T-helper 1 cell treated with Interleukin-12 subunit alpha and Interleukin-12 subunit beta and Interleukin-4 antibody, amounts not matched to agents 30 μg/mL and 1 μg/mL, for 36 hours (primary cell): ENCODE results near the gene LIN28B.
"Not testable (repeated sequence)": the region's sequence is repeated elsewhere in the genome, so short reads cannot be mapped to it uniquely, and the experiment has no call there.

Experiments
- H3K27ac Mint-ChIP-seq: one replicate; pipeline ENCODE4 v1.8.0; 2021; ENCODE audit warnings: mild to moderate bottlenecking, mixed read lengths
- H3K27me3 Mint-ChIP-seq: one replicate; pipeline ENCODE4 v1.8.0; 2021; ENCODE audit warnings: low read depth, mixed read lengths
- H3K36me3 Mint-ChIP-seq: one replicate; pipeline ENCODE4 v1.8.0; 2021; ENCODE audit warnings: low read depth, mixed read lengths
- H3K4me1 Mint-ChIP-seq: one replicate; pipeline ENCODE4 v1.8.0; 2021; ENCODE audit warnings: low read depth, mixed read lengths
- H3K4me3 Mint-ChIP-seq: one replicate; pipeline ENCODE4 v1.8.0; 2021; ENCODE audit warnings: mild to moderate bottlenecking, moderate library complexity, mixed read lengths
- H3K9me3 Mint-ChIP-seq: one replicate; pipeline ENCODE4 v1.8.0; 2021; ENCODE audit warnings: mixed read lengths

Gene LIN28B

GRCh38 chr6:105056646-105057045, 99.7 kb downstream of the LIN28B start:
- Mint-ChIP-seq H3K27me3 (peaks cover 24% of the 10 kb centered on the region), H3K4me3 (no peak overlapping the region), H3K9me3 (no peaks in the 10 kb centered on the region), H3K4me1 (no peaks in the 10 kb centered on the region), H3K27ac (no peak overlapping the region), H3K36me3 (no peaks in the 10 kb centered on the region)

- no peaks in the 10 kb centered on the region for H3K36me3 Mint-ChIP-seq
- H3K4me3 Mint-ChIP-seq: no peak overlapping the region
- H3K9me3 Mint-ChIP-seq: no peaks in the 10 kb centered on the region
- no peaks in the 10 kb centered on the region for H3K4me1 Mint-ChIP-seq
- H3K27ac Mint-ChIP-seq: no peak overlapping the region
- peaks cover 22% of the 10 kb centered on the region for H3K27me3 Mint-ChIP-seq
Measured at GRCh38 chr6:105057160-105057559, 100.3 kb downstream of the LIN28B start.

- Mint-ChIP-seq H3K27ac (no peak overlapping the region), H3K36me3 (no peaks in the 10 kb centered on the region), H3K27me3 (peaks cover 23% of the 10 kb centered on the region), H3K4me1 (no peaks in the 10 kb centered on the region), H3K9me3 (no peaks in the 10 kb centered on the region), H3K4me3 (no peak overlapping the region)
Measured at GRCh38 chr6:105058316-105058715, 101.4 kb downstream of the LIN28B start.

DNA sequence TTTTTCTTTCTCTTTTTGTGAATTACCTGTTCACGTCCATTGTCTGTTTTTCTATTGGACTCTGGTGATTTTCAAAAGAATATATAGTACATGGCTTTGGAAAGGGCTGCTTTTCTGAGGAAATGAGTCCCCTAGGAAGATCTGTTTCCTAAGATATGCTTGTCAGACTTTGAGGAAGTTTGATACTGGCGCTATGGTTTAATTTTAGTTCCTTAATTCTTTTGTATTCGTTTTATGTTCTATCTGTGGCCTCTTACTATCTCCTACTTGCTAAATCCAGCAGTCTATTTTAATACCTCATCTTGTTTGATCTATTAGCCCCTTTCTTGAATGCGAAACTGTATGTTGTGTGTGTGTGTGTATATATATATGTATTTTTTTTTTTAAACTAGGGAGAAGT, 101.9 kb downstream of the LIN28B start:
- peaks cover 23% of the 10 kb centered on the region for H3K27me3 Mint-ChIP-seq
- H3K27ac Mint-ChIP-seq: no peak overlapping the region
- no peaks in the 10 kb centered on the region for H3K4me1 Mint-ChIP-seq
- no peak overlapping the region for H3K4me3 Mint-ChIP-seq
- H3K36me3 Mint-ChIP-seq: no peaks in the 10 kb centered on the region
- H3K9me3 Mint-ChIP-seq: no peaks in the 10 kb centered on the region

- Mint-ChIP-seq H3K27ac (no peak overlapping the region), H3K4me3 (no peak overlapping the region), H3K36me3 (no peaks in the 10 kb centered on the region), H3K4me1 (no peaks in the 10 kb centered on the region), H3K9me3 (no peaks in the 10 kb centered on the region), H3K27me3 (peaks cover 35% of the 10 kb centered on the region)
Measured at GRCh38 chr6:105066233-105066632, 109.3 kb downstream of the LIN28B start.

- Mint-ChIP-seq H3K27me3 (peaks cover 35% of the 10 kb centered on the region), H3K4me3 (no peak overlapping the region), H3K4me1 (no peaks in the 10 kb centered on the region), H3K9me3 (no peaks in the 10 kb centered on the region), H3K27ac (no peak overlapping the region), H3K36me3 (no peaks in the 10 kb centered on the region)
Measured at GRCh38 chr6:105066836-105067235, 109.9 kb downstream of the LIN28B start.

DNA sequence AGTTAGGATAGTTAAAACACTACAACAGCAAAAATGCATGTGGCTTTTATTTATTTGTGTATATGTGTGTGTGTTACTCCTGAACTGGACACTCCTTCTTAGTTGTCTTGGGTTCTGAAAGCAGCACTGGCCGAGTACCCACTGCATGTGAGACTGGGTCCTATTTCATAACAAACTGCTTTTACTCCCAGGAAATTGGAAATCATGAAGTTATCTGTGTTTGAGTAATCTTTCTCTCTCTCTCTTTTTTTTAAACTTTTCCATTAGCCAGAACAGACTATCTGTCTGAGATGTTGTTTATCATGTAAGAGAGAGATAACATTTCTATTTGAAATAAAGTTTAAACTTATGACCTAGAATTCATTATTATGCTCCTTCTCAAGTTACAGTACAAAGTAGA, 110.4 kb downstream of the LIN28B start:
- no peak overlapping the region for H3K27ac Mint-ChIP-seq
- no peak overlapping the region for H3K4me3 Mint-ChIP-seq
- H3K27me3 Mint-ChIP-seq: peaks cover 31% of the 10 kb centered on the region

GRCh38 chr6:105068407-105068806, 111.5 kb downstream of the LIN28B start:
- no peak overlapping the region for H3K27ac Mint-ChIP-seq
- no peaks in the 10 kb centered on the region for H3K4me1 Mint-ChIP-seq
- peaks cover 34% of the 10 kb centered on the region for H3K27me3 Mint-ChIP-seq
- H3K9me3 Mint-ChIP-seq: no peaks in the 10 kb centered on the region
- H3K36me3 Mint-ChIP-seq: no peaks in the 10 kb centered on the region
- no peak overlapping the region for H3K4me3 Mint-ChIP-seq

More for the DNA sequence above, 110.4 kb downstream of the LIN28B start:
- Mint-ChIP-seq H3K36me3 (no peaks in the 10 kb centered on the region), H3K4me1 (no peaks in the 10 kb centered on the region), H3K9me3 (no peaks in the 10 kb centered on the region)

DNA sequence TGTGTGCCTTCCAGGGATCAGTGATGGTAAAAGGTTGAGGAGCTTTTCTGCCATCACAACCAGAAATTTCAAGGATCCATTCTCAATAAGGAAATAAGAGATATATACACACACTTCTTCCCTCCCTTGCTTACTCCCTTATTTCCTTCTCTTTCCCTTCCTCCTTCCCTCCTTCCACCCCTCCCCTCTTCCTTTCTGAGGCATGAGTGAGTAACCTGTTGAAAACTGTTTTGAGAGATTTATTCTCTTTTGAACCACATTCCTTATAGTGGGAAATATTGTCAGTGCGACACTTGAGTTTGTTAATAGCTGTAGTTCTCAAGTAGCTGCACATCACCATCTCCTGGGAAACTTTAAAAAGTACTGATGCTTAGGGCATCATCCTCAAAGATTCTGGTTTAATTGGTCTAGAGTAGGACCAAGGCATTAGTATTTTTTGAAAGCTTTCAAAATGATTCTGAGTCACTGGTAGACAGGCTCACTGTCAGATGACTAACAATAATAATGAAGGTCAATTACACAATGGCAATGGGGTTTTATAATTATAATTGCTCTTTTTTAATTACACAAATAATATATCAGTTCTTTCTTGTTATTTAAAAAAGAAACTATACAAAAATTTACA, 113.0 kb downstream of the LIN28B start:
- Mint-ChIP-seq H3K27me3 (peaks cover 35% of the 10 kb centered on the region), H3K9me3 (no peaks in the 10 kb centered on the region), H3K4me3 (no peak overlapping the region), H3K36me3 (no peaks in the 10 kb centered on the region), H3K4me1 (no peaks in the 10 kb centered on the region), H3K27ac (no peak overlapping the region)

DNA sequence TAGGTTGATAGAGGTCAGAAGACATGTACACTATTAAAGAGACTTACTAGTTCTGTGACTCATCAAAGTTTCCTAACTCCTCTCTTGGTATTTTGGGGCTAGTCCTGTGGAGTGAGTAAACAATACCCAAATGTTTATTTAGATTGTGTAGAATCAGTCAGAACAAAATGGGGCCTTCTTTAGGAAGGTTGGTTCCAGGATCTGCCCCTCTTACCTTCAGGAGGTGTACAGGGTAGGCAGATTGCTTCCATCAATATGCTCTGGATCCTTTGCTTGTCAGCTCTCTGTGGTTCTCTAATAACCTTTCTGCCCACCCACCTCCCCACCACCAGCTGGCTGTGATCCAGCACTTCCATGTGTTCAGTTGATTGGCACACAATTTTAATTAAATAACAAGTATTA, 115.9 kb downstream of the LIN28B start:
- H3K27ac Mint-ChIP-seq: no peak overlapping the region
- H3K4me1 Mint-ChIP-seq: no peaks in the 10 kb centered on the region
- no peaks in the 10 kb centered on the region for H3K36me3 Mint-ChIP-seq
- no peaks in the 10 kb centered on the region for H3K9me3 Mint-ChIP-seq
- H3K27me3 Mint-ChIP-seq: peaks cover 17% of the 10 kb centered on the region
- no peak overlapping the region for H3K4me3 Mint-ChIP-seq

DNA sequence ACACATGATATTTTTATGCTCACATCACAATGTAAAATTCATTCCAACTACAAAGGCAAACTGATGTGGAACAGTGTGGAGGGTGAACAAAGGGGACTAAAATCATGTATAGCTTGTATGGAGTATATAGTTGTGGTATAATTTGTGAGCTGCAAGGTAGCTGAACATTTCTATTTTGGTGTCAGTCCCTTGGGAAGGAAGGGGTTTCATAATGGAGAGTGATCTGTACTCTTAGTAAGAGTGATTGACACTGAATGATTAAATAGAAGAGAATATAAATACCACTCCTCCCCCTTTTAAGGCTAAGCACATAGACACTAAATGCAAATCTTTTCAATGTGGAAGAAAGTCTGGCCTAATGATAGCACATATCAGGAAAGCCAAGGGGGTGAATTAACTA, 118.3 kb downstream of the LIN28B start:
- Mint-ChIP-seq H3K36me3 (no peaks in the 10 kb centered on the region), H3K4me1 (no peaks in the 10 kb centered on the region), H3K27ac (no peak overlapping the region), H3K9me3 (no peaks in the 10 kb centered on the region), H3K27me3 (peaks cover 27% of the 10 kb centered on the region), H3K4me3 (no peak overlapping the region)

DNA sequence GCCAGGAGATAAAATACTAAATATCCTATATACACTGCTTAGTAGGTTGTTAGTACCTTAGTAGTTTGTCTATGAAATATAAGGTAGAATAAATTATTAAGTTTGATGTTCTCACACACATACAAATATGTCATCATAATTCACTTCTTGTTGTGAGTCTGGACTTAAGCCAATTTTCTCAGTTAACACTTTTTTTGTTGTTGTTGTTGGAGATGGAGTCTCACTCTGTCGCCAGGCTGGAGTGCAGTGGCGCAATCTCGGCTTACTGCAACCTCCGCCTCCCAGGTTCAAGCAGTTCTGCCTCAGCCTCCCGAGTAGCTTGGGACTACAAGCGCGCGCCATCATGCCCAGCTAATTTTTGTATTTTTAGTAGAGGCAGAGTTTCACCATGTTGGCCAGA, 119.5 kb downstream of the LIN28B start:
- peaks cover 26% of the 10 kb centered on the region for H3K27me3 Mint-ChIP-seq
- H3K4me1 Mint-ChIP-seq, H3K4me3 Mint-ChIP-seq, H3K9me3 Mint-ChIP-seq, H3K36me3 Mint-ChIP-seq, H3K27ac Mint-ChIP-seq: not testable (repeated sequence)

DNA sequence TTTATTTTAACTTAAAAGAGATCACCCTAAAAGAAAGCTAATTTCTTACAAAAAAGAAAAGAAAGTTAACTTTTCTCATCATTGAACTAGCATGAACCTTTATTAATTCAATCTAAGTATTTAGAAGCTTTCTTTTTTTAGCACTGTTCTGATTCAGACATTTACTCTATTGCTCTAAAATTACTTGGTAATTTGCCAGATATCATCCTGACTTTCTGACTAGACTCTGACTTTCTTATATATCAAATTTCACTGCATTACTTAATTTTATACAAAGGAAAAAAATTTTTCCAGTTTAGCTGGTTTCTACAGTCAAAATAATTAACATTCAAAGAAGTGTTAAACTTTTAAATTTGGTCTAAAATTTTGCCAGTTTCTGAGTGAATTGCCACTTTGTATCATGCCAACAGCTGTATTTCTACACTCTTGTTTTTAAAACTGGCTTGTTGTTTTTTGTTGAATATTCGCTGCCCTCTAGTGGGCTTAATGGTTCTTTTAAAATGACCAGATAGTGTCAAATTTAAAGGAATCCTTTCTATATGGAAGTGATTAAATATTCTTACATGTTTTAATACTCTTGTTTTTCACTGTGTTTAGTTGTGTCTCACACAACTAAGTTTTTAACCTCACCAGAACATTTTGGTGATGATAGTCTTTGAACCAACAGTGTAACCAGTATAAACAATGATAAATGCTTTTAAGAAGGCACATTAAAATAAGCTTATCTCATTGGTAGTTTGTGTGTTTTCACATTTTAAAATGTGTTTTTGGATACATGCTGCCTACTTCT, 120.9 kb downstream of the LIN28B start:
- H3K36me3 Mint-ChIP-seq: no peaks in the 10 kb centered on the region
- H3K27me3 Mint-ChIP-seq: peaks cover 32% of the 10 kb centered on the region
- no peaks in the 10 kb centered on the region for H3K4me1 Mint-ChIP-seq
- no peaks in the 10 kb centered on the region for H3K9me3 Mint-ChIP-seq
- H3K4me3 Mint-ChIP-seq: no peak overlapping the region
- H3K27ac Mint-ChIP-seq: no peak overlapping the region

- Mint-ChIP-seq H3K4me3 (no peak overlapping the region), H3K4me1 (no peaks in the 10 kb centered on the region), H3K36me3 (no peaks in the 10 kb centered on the region), H3K9me3 (no peaks in the 10 kb centered on the region), H3K27ac (no peak overlapping the region), H3K27me3 (peaks cover 35% of the 10 kb centered on the region)
Measured at GRCh38 chr6:105078386-105078708, 121.4 kb downstream of the LIN28B start.

DNA sequence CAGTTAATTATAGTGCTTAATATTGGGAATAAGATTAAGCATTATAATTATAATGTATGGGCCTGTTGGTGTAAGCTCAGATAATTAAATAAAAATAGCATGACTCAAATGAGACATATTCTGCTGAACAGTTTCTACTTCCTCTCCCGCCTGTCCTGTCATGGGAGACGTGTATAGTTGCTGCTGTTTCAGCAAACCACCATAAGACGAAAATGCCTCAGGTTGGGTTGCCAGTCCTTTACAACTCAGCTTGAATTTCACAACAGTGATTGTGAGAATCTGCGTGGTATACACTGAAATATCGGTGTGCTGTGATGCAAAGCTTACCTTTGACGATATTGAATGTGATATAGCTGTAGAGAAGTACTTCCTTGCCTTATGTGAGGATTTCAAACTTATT, 123.4 kb downstream of the LIN28B start:
- Mint-ChIP-seq H3K27ac (no peak overlapping the region), H3K27me3 (peaks cover 34% of the 10 kb centered on the region), H3K36me3 (no peaks in the 10 kb centered on the region)

More for the DNA sequence above, 123.4 kb downstream of the LIN28B start:
- Mint-ChIP-seq H3K4me3 (no peak overlapping the region), H3K9me3 (no peaks in the 10 kb centered on the region), H3K4me1 (no peaks in the 10 kb centered on the region)
